GM18909 (cell line): ENCODE measurements around the gene SERPINA10.
"Not testable (repeated sequence)": the region's sequence is repeated elsewhere in the genome, so short reads cannot be mapped to it uniquely, and the experiment has no call there.

ENCODE experiments used
- ATAC-seq: cut with Tn5 transposase; IDR thresholded peaks from one replicate; pipeline ENCODE4 v1.9.1; 2021; ENCODE audit warnings: mild to moderate bottlenecking; ENCODE audit not compliant: unreplicated experiment, poor library complexity

The SERPINA10 gene

GRCh38 chr14:94314890-94315289 lies 21.8 kb upstream of the SERPINA10 start:
- no peak for ATAC-seq

DNA sequence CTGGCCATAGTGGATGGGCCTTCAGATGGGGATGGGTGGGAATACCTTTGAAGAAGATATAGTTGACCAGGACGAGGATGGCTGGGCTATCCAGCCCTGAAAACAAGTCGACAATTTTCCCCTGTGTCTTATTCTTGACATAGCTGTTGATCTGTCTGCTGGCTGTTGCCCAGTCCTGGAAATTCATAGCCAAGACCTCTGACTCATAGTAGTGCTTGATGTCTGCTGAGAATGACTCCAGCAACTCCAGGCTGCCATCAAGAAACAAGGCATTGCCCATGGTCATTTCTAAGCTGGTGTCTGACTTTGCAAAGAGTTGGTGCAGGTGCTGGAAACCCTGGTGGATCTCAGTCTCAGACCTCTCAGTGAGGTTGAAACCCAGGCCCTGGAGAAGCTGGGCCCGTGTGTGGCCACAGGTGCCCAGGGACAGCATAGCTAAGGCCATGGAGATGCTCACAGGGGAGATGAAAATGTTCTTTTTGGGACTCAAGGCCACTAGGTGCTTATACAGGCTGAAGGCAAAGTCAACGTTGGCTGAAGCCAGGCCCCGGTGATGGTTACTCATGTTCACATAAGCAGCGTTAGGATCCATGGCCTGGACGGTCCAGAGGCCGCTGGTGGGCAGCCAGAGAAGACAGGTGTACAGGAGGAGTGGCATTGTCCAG lies 21.1 kb upstream of the SERPINA10 start:
- no peak for ATAC-seq

DNA sequence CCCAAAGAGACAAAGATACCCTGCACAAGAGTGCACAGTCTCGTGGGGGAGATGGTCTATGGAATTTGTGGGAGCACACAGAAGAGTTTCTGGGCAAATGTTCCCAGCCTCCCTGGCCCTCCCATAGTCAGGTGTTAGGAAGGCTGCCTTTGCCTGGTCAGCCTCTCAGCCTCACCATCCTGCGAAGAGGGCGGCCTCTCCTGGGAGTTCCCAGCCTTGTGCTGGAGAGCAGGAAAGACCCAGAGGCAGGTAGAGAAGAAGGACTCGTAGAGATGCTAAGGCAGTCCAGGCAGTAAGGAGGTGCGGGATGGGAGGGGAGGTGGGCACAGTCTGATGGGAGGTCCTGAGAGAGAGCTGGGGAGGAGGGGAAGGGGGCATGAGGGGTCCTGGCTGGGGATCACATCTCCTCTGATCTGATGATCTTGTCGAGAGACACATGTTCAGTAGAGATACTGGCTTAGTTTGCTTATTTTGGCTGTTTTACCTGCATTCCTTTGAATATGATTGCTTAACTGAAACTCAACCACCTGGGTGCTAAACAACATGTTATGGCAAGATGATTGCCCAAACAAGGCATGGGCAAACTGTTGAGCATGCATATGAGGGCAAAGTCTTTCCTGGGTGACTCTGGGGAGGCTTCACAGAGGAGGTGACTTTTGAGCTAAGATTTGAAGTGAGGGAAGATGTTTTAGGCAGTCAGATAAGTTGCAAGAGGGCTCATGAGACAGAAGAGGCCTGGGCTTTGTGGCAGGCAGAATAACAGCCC lies 19.6 kb upstream of the SERPINA10 start:
- ATAC-seq, result no peak

GRCh38 chr14:94310248-94310647 lies 17.2 kb upstream of the SERPINA10 start:
- ATAC-seq, result no peak

- ATAC-seq, result no peak
These were observed 16.7 kb upstream of the SERPINA10 start for GRCh38 chr14:94309721-94310120.

GRCh38 chr14:94307410-94307992 lies 14.4 kb upstream of the SERPINA10 start:
- no peak for ATAC-seq

DNA sequence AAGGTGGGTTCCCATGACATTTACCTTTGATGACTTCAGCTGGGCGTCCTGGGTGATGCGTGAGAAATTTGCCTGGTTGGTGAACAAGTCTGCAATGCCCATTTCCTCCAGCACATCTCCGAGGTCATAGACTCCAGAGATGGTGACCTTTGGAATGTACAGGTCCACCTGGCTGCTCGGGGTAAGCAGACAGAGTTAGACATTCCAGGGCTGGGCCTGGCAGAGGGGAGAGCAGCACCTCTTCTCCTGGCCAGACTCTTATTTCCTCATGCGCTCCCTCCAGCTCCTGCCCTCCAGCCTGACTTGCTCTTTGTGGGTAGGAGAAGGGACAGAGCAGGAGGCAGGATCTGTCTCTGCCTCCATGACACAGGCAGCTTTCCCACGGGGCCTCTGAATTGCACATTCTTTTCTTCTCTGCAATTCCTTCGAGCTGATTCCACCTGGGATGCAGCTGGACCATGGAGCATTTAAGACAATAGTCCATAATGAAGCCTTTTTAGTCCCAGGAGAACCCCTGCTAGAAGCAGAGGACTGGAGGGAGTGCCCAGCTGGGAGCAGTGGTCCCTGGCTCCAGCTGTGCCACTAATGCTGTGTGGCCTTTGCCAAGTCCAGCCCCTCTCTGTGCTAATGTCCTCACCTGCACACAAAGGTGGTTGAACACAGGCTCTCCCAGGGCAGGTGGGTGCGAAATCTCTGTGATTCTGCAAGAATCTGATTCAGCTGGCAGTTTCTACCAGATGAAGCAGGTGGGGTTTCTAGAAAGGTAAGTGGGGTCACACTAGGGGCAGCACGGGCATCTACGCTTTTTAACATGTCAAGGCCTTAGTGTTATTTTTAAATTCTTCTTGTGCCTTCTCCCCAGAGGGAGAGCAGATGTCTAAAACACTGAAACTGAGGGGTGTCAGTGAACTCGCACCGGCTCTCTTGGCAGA lies 13.2 kb upstream of the SERPINA10 start:
- ATAC-seq, result no peak

DNA sequence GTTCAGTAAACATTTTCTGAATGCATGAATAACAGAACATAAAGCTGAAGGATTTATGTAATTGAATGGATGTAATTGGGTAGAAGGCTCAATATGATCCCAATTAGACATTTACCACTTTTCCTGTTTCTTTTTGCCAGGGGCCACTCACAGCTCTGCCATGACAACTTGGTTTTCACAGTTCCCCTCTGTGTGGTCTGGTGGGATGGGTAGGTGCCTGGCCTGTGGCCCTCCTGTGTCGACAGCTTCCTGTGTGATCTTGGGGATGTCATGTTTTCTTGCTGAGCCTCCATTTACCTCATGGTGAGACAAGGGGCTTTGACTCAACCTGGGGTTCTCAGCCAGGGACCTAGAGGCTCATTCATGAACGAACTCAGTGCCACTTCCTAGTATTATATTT lies 12.6 kb upstream of the SERPINA10 start:
- ATAC-seq, result no peak

- ATAC-seq, result no peak
These were observed 11.2 kb upstream of the SERPINA10 start for GRCh38 chr14:94304243-94304642.

GRCh38 chr14:94303111-94303510 lies 10.0 kb upstream of the SERPINA10 start:
- ATAC-seq, result no peak

DNA sequence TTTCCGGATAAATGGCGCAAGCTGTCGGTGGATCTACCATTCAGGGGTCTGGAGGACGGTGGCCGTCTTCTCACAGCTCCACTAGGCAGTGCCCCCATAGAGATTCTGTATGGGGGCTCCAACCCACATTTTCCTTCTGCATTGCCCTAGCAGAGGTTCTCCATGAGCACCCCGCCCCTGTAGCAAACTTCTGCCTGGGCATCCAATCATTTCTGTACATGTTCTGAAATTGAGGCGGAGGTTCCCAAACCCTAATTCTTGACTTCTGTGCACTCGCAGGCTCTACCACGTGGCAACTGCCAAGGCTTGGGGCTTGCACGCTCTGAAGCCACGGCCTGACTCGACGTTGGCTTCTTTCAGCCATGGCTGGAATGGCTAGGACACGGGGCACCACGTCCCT lies 5.1 kb upstream of the SERPINA10 start:
- no peak for ATAC-seq

DNA sequence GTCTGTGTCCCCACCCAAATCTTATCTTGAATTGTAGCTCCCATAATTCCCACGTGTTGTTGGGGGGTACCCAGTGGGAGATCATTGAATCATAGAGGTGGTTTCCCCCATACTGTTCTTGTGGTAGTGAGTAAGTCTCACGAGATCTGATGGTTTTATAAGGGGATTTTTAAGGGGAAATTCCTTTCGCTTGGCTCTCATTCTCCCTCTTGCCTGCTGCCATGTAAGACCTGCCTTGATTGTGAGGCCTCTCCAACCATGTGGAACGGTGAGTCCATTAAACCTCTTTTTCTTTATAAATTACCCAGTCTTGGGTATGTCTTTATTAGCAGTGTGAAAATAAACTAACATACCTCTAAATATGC lies 3.1 kb upstream of the SERPINA10 start:
- not testable (repeated sequence) for ATAC-seq

DNA sequence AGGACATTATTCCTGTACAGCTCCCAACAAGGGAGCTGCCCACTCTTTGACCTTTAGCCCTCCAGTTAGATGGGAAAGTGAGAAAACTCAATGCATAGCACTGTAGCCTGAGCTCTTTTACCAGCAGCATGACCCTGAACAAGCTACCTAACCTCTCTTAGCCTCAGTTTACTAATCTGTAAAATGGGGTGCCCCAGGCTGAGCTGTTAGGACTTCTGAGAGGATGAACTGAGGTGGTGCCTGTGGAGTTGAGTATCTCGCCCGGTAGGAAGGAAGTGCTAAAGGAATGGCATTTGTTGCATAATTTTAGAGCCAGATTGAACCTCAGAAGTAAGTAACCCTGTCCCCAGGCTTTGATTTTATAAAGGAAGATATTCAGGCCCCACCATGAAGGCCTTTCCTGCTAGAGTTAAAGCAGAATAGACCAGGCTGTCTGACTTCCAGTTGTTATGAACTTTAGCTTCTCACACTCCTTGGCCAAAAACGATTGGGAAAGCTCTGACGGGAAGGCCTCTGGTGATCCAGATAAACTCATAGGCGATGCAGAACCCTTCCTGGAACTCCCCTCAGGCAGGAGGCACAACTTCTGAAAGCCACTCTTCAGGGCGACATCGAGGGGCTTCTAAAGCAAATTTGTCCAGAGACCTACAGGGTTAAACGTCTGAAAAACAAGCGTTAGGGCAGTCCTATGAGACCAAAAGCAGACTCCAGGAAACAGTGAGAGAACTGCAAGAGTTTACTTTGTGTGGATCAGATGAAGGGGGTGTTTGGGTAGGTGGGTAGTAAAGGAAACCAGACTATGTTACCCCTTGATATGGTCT lies 2.5 kb upstream of the SERPINA10 start:
- no peak for ATAC-seq

DNA sequence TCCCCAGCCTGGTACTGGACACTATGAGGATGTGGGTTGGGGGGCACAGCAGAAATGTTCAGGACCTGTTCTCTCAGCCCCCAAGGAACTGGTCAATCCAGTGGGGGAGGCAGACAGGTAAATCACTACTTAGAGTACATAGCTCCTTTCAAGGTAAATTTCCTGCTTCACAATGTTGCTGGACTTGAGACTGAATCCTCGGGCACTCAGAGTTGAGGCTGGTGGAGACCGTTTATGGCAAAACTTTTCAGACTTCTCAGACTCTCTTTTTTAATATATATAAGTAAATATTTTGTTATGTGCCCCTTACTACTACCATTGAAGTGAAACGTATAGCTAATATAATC lies 483 bp upstream of the SERPINA10 start:
- no peak for ATAC-seq

- ATAC-seq, result no peak
These were observed 569 bp downstream of the SERPINA10 start for GRCh38 chr14:94292526-94292871.

- ATAC-seq, result no peak
These were observed 1.1 kb downstream of the SERPINA10 start for GRCh38 chr14:94291906-94292525.

- no peak for ATAC-seq
These were observed 1.7 kb downstream of the SERPINA10 start for GRCh38 chr14:94291159-94291905.

DNA sequence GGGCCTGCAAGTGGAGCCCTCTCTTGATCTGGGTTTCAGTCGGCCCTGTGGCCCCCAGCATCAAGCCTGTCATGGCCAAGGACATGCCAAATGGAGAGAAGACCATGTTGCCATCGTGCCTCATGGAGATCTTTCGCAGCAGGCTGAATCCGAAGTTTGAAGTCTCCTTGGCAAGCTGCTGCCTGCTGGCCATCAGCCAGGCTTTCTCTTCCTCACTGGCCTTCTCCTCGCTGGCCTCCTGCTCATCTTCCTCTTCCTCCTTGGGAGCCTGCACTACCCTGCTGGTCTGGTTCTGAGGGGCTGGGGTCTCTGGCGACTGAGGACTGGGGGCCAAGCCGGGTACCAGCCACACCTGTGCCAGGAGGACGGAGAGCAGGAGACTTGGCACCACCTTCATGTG lies 2.9 kb downstream of the SERPINA10 start:
- ATAC-seq, result no peak
